ENCODE results near the gene SFMBT2.

The SFMBT2 gene

GRCh38 chr10:7362471-7362870, 48.4 kb downstream of the SFMBT2 start:
- DNase-seq = no peak

- no peak for DNase-seq
Observed at GRCh38 chr10:7361316-7361715, 49.5 kb downstream of the SFMBT2 start.

GRCh38 chr10:7359954-7360353, 50.9 kb downstream of the SFMBT2 start:
- no peak for DNase-seq

GRCh38 chr10:7359356-7359755, 51.5 kb downstream of the SFMBT2 start:
- no peak for DNase-seq

- DNase-seq = no peak
Observed at GRCh38 chr10:7357193-7357592, 53.6 kb downstream of the SFMBT2 start.

GRCh38 chr10:7354330-7355047, 56.3 kb downstream of the SFMBT2 start:
- peak; percentile 21 for DNase-seq

- no peak for DNase-seq
Observed at GRCh38 chr10:7351894-7352293, 58.9 kb downstream of the SFMBT2 start.

- no peak for DNase-seq
Observed at GRCh38 chr10:7350541-7351195, 60.2 kb downstream of the SFMBT2 start.

- DNase-seq = no peak
Observed at GRCh38 chr10:7345717-7346116, 65.1 kb downstream of the SFMBT2 start.

- DNase-seq = no peak
Observed at GRCh38 chr10:7343040-7343439, 67.8 kb downstream of the SFMBT2 start.

GRCh38 chr10:7340179-7340874, 70.5 kb downstream of the SFMBT2 start:
- no peak for DNase-seq

GRCh38 chr10:7339510-7339909, 71.3 kb downstream of the SFMBT2 start:
- DNase-seq = no peak

- no peak for DNase-seq
Observed at GRCh38 chr10:7338469-7338868, 72.4 kb downstream of the SFMBT2 start.

- no peak for DNase-seq
Observed at GRCh38 chr10:7337431-7338171, 73.2 kb downstream of the SFMBT2 start.

- no peak for DNase-seq
Observed at GRCh38 chr10:7335977-7336376, 74.9 kb downstream of the SFMBT2 start.

GRCh38 chr10:7334642-7334964, 76.2 kb downstream of the SFMBT2 start:
- no peak for DNase-seq

GRCh38 chr10:7333961-7334641, 76.7 kb downstream of the SFMBT2 start:
- no peak for DNase-seq

GRCh38 chr10:7329219-7329618, 81.6 kb downstream of the SFMBT2 start:
- no peak for DNase-seq

- no peak for DNase-seq
Observed at GRCh38 chr10:7327885-7328284, 82.9 kb downstream of the SFMBT2 start.

- DNase-seq = no peak
Observed at GRCh38 chr10:7322623-7323022, 88.2 kb downstream of the SFMBT2 start.

- no peak for DNase-seq
Observed at GRCh38 chr10:7320072-7320471, 90.8 kb downstream of the SFMBT2 start.

GRCh38 chr10:7319632-7320031, 91.2 kb downstream of the SFMBT2 start:
- DNase-seq = no peak

- DNase-seq = no peak
Observed at GRCh38 chr10:7318836-7319235, 92.0 kb downstream of the SFMBT2 start.

Data from CD4-positive, alpha-beta T cell treated with Interleukin-6 for 4 hours (primary cell).